GM12878 (cell line): ENCODE data around the gene THEM4. TPM values are rescaled to one million over a fixed set of nuclear protein-coding genes. Genes with fewer than 3 reads are reported as not detected.

Source experiments
- ATAC-seq: fragments of 200-7000 bp; cut with Tn5 transposase; 3 replicates; pipeline ENCODE4 v1.9.1; 2020; ENCODE audit warnings: mild to moderate bottlenecking, moderate library complexity
- BruUV-seq: library from RNA; stranded (reverse); fragments of 400-500 nt; replicated peaks from 2 replicates; lab custom pipeline; 2021; lab: Mats Ljungman, UMichigan
- CTCF ChIA-PET: fragments of 300-600 bp; sonication (Branson Sonifier 250); formaldehyde crosslinking; extraction: SDS; loops from one replicate; lab custom pipeline; 2021; ENCODE audit warnings: inconsistent platforms; lab: Yijun Ruan, JAX
- POLR2A ChIA-PET: fragments of 350-600 bp; formaldehyde crosslinking; extraction: SDS; loops from one replicate; lab custom pipeline; 2021; ENCODE audit warnings: inconsistent platforms; lab: Charles Lee
- RAD21 ChIA-PET: fragments of 300-600 bp; sonication (Branson Sonifier 250); formaldehyde crosslinking; loops from one replicate; lab custom pipeline; 2023; ENCODE audit warnings: antibody characterized with exemption; ENCODE audit not compliant: unreplicated experiment; lab: Charles Lee
- SMC1A ChIA-PET: fragments of 300-600 bp; sonication (Branson Sonifier 250); formaldehyde crosslinking; loops from one replicate; lab custom pipeline; 2023; ENCODE audit not compliant: unreplicated experiment, uncharacterized antibody; lab: Charles Lee
- DNase-seq: peaks from one replicate; pipeline ENCODE4 v3.0.0-alpha.2; 2011; ENCODE audit warnings: low read depth, low spot score
- FAIRE-seq: peaks from 3 replicates; lab custom pipeline; 2011; peaks lifted over from hg19 to GRCh38; lab: Jason Lieb, UNC
- H2AFZ ChIP-seq: 2 replicates; pipeline ENCODE4 v1.6.0; 2011; ENCODE audit warnings: low read depth, low read length, control low read depth; ENCODE audit not compliant: control insufficient read depth
- H3K27ac ChIP-seq: 2 replicates; pipeline ENCODE4 v1.5.1; 2011; ENCODE audit warnings: control low read depth; ENCODE audit not compliant: control insufficient read depth, insufficient read depth
- H3K27me3 ChIP-seq, 2 experiments: replicated peaks in 1 of 2; 2 replicates each; pipeline versions ENCODE4 v1.6.0 to v1.6.1; 2011; ENCODE audit warnings: low read length in 1 of 2; ENCODE audit not compliant: control insufficient read depth in 2 of 2, insufficient read depth in 2 of 2
- H3K36me3 ChIP-seq, 2 experiments: 2 replicates each; pipeline ENCODE4 v1.5.1; 2011; ENCODE audit warnings: low read length in 1 of 2; ENCODE audit not compliant: control insufficient read depth in 2 of 2, insufficient read depth in 2 of 2
- H3K4me1 ChIP-seq: 2 replicates; pipeline ENCODE4 v1.6.1; 2011; ENCODE audit warnings: mild to moderate bottlenecking, low read length, moderate library complexity, mixed read lengths; ENCODE audit not compliant: control insufficient read depth, insufficient read depth
- H3K4me2 ChIP-seq: 2 replicates; pipeline ENCODE4 v1.6.0; 2011; ENCODE audit warnings: control low read depth; ENCODE audit not compliant: control insufficient read depth, insufficient read depth
- H3K4me3 ChIP-seq: fragments of 200-600 bp; sonication (generic); 2 replicates; pipeline ENCODE4 v1.5.1; 2016
- H3K79me2 ChIP-seq: 2 replicates; pipeline ENCODE4 v1.6.0; 2011; ENCODE audit warnings: low read length; ENCODE audit not compliant: control insufficient read depth, insufficient read depth
- H3K9ac ChIP-seq: 2 replicates; pipeline ENCODE4 v1.8.0; 2011; ENCODE audit warnings: low read length, control low read depth, mixed read lengths; ENCODE audit not compliant: control insufficient read depth, insufficient read depth
- H3K9me3 ChIP-seq: replicated peaks from 3 replicates; pipeline ENCODE4 v1.5.1; 2011; ENCODE audit warnings: mild to moderate bottlenecking, low read length; ENCODE audit not compliant: control insufficient read depth, insufficient read depth
- H4K20me1 ChIP-seq: 2 replicates; pipeline ENCODE4 v1.6.0; 2011; ENCODE audit not compliant: control insufficient read depth, insufficient read depth
- BHLHE40 ChIP-seq, 2 experiments: fragments of 450-650 bp in 1 of 2; IDR thresholded peaks; 2 replicates each; pipeline ENCODE4 v1.6.1; 2011 to 2017; ENCODE audit warnings: low read depth in 2 of 2, borderline replicate concordance in 1 of 2, improper control_type of control experiment in 1 of 2, low read length in 1 of 2, mild to moderate bottlenecking in 1 of 2
- POLR2A ChIP-seq: IDR thresholded peaks from 2 replicates; pipeline ENCODE4 v1.6.1; 2011; ENCODE audit warnings: low read depth, mild to moderate bottlenecking, low read length
- SMC3 ChIP-seq: IDR thresholded peaks from 2 replicates; pipeline ENCODE4 v1.6.1; 2011; ENCODE audit warnings: low read length, improper control_type of control experiment, borderline replicate concordance
- SPI1 ChIP-seq: IDR thresholded peaks from 2 replicates; pipeline ENCODE4 v1.6.1; 2011; ENCODE audit warnings: low read depth, mild to moderate bottlenecking, low read length, moderate library complexity, borderline replicate concordance; ENCODE audit not compliant: insufficient read depth
- WGBS: methylation state at CpG from one replicate; pipeline ENCODE4 v1.1.6; 2016; ENCODE audit warnings: low lambda C conversion rate; ENCODE audit not compliant: insufficient replicate concordance, insufficient coverage; ENCODE audit errors: missing lambda C conversion rate; 5-methylcytosine and 5-hydroxymethylcytosine counted together
- in situ Hi-C: fragments of 300-500 bp; cut with MboI; formaldehyde crosslinking; loops from 9 replicates; pipeline ENCODE4 v1.14.3; 2018; ENCODE audit warnings: mixed read lengths
- intact Hi-C: fragments of 100-400 bp; cut with micrococcal nuclease; formaldehyde crosslinking; loops from one replicate; pipeline ENCODE4 v1.14.2; 2022; ENCODE audit not compliant: unreplicated experiment
- polyA plus RNA-seq, 11 experiments: library from polyadenylated mRNA; depleted of rRNA in 4 of 11; unstranded in 6 of 11; stranded (reverse) in 5 of 11; fragments of >200 nt; fragmentation: Nextera tagmentation in 4 of 11; fragmentation: Illumina TruSeq in 1 of 11; extraction: Ambion mirVana in 4 of 11; extraction: Trizol in 1 of 11; gene quantifications; 1 replicate in 1 of 11; 2 replicates in 10 of 11; pipeline versions ENCODE4 v1.2.1 to v1.2.3, GENCODE V29; 2011 to 2016; ENCODE audit warnings: inconsistent platforms in 2 of 11, missing spikeins in 2 of 11, low read depth in 1 of 11
- total RNA-seq, 4 experiments: library from RNA; depleted of rRNA in 3 of 4; stranded (reverse); fragments of >200 nt in 3 of 4; fragmentation: Illumina TruSeq in 1 of 4; extraction: Trizol in 1 of 4; gene quantifications; 2 replicates each; pipeline versions ENCODE4 v1.2.1 to v1.2.3, GENCODE V29; 2013 to 2021
- TF ChIP-seq, protein P1 (sequence below): IDR thresholded peaks from 2 replicates; pipeline ENCODE4 v1.6.1; 2012; ENCODE audit warnings: low read depth, low read length, improper control_type of control experiment

The THEM4 gene
- total and polyA plus RNA-seq, 10 of the 15 experiments (the other 5 are each of a cell fraction or from before 2014, with no cell fraction given): 3.4 to 30.8 (median 17.9) TPM

DNA sequence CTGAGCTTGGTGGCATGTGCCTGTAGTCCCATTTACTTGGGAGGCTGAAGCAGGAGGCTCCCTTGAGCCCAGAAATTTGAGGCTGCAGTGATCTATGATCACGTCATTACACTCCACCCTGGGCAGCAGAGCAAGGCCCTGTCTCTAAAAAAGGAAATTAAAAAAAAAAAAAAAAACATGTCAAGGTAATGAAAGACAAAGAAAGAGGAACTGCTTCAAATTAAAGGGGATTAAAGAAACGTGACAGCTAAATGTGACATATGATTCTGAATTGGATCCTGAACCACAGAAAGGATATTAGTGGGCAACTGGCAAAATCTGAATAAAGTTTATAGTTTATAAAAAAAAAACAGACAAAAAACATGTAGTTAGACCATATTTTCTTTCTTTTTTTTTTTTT, 65.9 kb downstream of the THEM4 start:
- Histone ChIP-seq H4K20me1 (no peaks in the 10 kb centered on the region), H3K27ac (no peak overlapping the region), H2AFZ (no peak overlapping the region), H3K36me3 (no peaks in the 10 kb centered on the region), H3K27me3 (no peaks in the 10 kb centered on the region; a peak in 1 of 4 replicates), H3K4me1 (peaks cover 10% of the 10 kb centered on the region; the same call in 1 of the 2 replicates), H3K4me3 (no peak overlapping the region), H3K9me3 (no peaks in the 10 kb centered on the region), H3K79me2 (no peaks in the 10 kb centered on the region), H3K4me2 (no peak overlapping the region), H3K9ac (no peak overlapping the region)
- POLR2A ChIA-PET: interaction anchor here (0.6 to 0.7 kb wide), 3 partner anchors 12 to 250 kb away, joined by 3 to 4 read pairs (median 3); no protein-coding TSS in a partner anchor
- DNase-seq: no peak
- in situ Hi-C loops: no loop called here
- no peak for FAIRE-seq
- SMC1A ChIA-PET: interaction anchor here (1.2 to 1.6 kb wide), 2 partner anchors 10 to 80 kb away, joined by 3 read pairs; partner anchors contain the start of genes MRPL9 and THEM5
- ATAC-seq: no peak
- WGBS: 11% methylated on average over 2 of the region's 2 CpGs
- TF ChIP-seq, protein P1, sequence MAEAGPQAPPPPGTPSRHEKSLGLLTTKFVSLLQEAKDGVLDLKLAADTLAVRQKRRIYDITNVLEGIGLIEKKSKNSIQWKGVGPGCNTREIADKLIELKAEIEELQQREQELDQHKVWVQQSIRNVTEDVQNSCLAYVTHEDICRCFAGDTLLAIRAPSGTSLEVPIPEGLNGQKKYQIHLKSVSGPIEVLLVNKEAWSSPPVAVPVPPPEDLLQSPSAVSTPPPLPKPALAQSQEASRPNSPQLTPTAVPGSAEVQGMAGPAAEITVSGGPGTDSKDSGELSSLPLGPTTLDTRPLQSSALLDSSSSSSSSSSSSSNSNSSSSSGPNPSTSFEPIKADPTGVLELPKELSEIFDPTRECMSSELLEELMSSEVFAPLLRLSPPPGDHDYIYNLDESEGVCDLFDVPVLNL: no peak
- TF ChIP-seq BHLHE40 (IDR thresholded peaks at IDR 0.05; ENCODE audit: borderline replicate concordance in 1 of 2, low read depth in 2 of 2, low read length in 1 of 2) (peak; percentile 35 to 53; a peak in 2 of 4 replicates), POLR2A (no peak), SMC3 (no peak), SPI1 (peak; percentile 64; the same call in 1 of the 2 replicates)
- CTCF ChIA-PET: no interaction called here
- BruUV-seq: no TSS peak
- intact Hi-C loops: no loop called here
- RAD21 ChIA-PET: interaction anchor here (0.7 kb wide), 1 partner anchor 61 kb away, joined by 4 read pairs; no protein-coding TSS in a partner anchor
